HepG2 (cell line): ENCODE measurements around the gene ZMYND8. TPM values are rescaled to one million over a fixed set of nuclear protein-coding genes. Genes with fewer than 3 reads are reported as not detected.

Experiments
- ATF5 ChIP-seq: sonication (generic); formaldehyde crosslinking; IDR thresholded peaks from 2 replicates; pipeline ENCODE4 v1.4.0; 2020; ENCODE audit warnings: mild to moderate bottlenecking, low read depth, missing genetic modification reagents
- CBX5 ChIP-seq: sonication (generic); formaldehyde crosslinking; IDR thresholded peaks from 2 replicates; pipeline ENCODE4 v1.4.0; 2020; ENCODE audit warnings: missing genetic modification reagents, borderline replicate concordance
- HOXA7 ChIP-seq: sonication (generic); formaldehyde crosslinking; IDR thresholded peaks from 2 replicates; pipeline ENCODE4 v1.8.1; 2022; ENCODE audit warnings: mild to moderate bottlenecking, missing genetic modification reagents, moderate library complexity
- KLF11 ChIP-seq: IDR thresholded peaks from 2 replicates; pipeline ENCODE4 v1.6.1; 2016; ENCODE audit warnings: missing compliant biosample characterization
- KMT2B ChIP-seq: IDR thresholded peaks from 2 replicates; pipeline ENCODE4 v1.6.1; 2016; ENCODE audit warnings: missing genetic modification reagents, missing compliant biosample characterization
- MIER3 ChIP-seq: IDR thresholded peaks from 2 replicates; pipeline ENCODE4 v1.6.1; 2016; ENCODE audit warnings: missing compliant biosample characterization, borderline replicate concordance
- NKX3-1 ChIP-seq: sonication (generic); formaldehyde crosslinking; IDR thresholded peaks from 2 replicates; pipeline ENCODE4 v1.5.0; 2020; ENCODE audit warnings: missing genetic modification reagents
- PPARG ChIP-seq: conservative IDR thresholded peaks from 2 replicates; pipeline ENCODE4 v1.6.1; 2016; ENCODE audit warnings: missing biosample characterization, missing genetic modification reagents
- TRAFD1 ChIP-seq: sonication (generic); formaldehyde crosslinking; IDR thresholded peaks from 2 replicates; pipeline ENCODE4 v1.5.1; 2020; ENCODE audit warnings: missing genetic modification reagents, mild to moderate bottlenecking, borderline replicate concordance
- ZFP41 ChIP-seq: sonication (generic); formaldehyde crosslinking; IDR thresholded peaks from 2 replicates; pipeline ENCODE4 v1.4.0; 2020; ENCODE audit warnings: mild to moderate bottlenecking, missing genetic modification reagents, borderline replicate concordance
- ZNF10 ChIP-seq: sonication (generic); formaldehyde crosslinking; IDR thresholded peaks from 2 replicates; pipeline ENCODE4 v1.4.0; 2020; ENCODE audit warnings: mild to moderate bottlenecking, low read depth, missing genetic modification reagents, borderline replicate concordance
- ZNF296 ChIP-seq: sonication (generic); formaldehyde crosslinking; conservative IDR thresholded peaks from 2 replicates; pipeline ENCODE4 v1.5.0; 2020; ENCODE audit warnings: mild to moderate bottlenecking, missing genetic modification reagents
- ZNF367 ChIP-seq: sonication (generic); formaldehyde crosslinking; IDR thresholded peaks from 2 replicates; pipeline ENCODE4 v1.4.0; 2020; ENCODE audit warnings: missing genetic modification reagents, borderline replicate concordance
- ZNF441 ChIP-seq: sonication (generic); formaldehyde crosslinking; IDR thresholded peaks from 2 replicates; pipeline ENCODE4 v1.7.0; 2021; ENCODE audit warnings: missing genetic modification reagents, borderline replicate concordance
- ZNF468 ChIP-seq: sonication (generic); formaldehyde crosslinking; IDR thresholded peaks from 2 replicates; pipeline ENCODE4 v1.8.0; 2022; ENCODE audit warnings: mild to moderate bottlenecking, moderate library complexity, missing genetic modification reagents
- ZNF792 ChIP-seq: IDR thresholded peaks from 2 replicates; pipeline ENCODE4 v1.6.1; 2016
- polyA plus RNA-seq, 8 experiments: library from polyadenylated mRNA; depleted of rRNA in 3 of 8; stranded (reverse) in 7 of 8; unstranded in 1 of 8; fragments of >200 nt; fragmentation: Illumina TruSeq in 4 of 8; extraction: Trizol in 4 of 8; gene quantifications; 2 replicates each; pipeline versions ENCODE4 v1.2.1 to v1.2.3, GENCODE V29; 2011 to 2016; ENCODE audit warnings: low read depth in 4 of 8, missing spikeins in 1 of 8, mixed read lengths in 1 of 8; ENCODE audit not compliant: insufficient read depth in 1 of 8
- total RNA-seq, 5 experiments: library from RNA; depleted of rRNA; stranded (reverse); fragments of >200 nt; fragmentation: Illumina TruSeq; extraction: Trizol; gene quantifications; 2 replicates each; pipeline ENCODE4 v1.2.3, GENCODE V29; 2016; ENCODE audit warnings: low read depth in 1 of 5
- TF ChIP-seq, protein P1 (sequence below): IDR thresholded peaks from 2 replicates; pipeline ENCODE4 v1.6.1; 2016; ENCODE audit warnings: mild to moderate bottlenecking
- TF ChIP-seq, protein P2 (sequence below): sonication (generic); formaldehyde crosslinking; IDR thresholded peaks from 2 replicates; pipeline ENCODE4 v1.4.0; 2020; ENCODE audit warnings: missing genetic modification reagents
- TF ChIP-seq, protein P3 (sequence below): sonication (generic); formaldehyde crosslinking; IDR thresholded peaks from 2 replicates; pipeline ENCODE4 v1.4.0; 2020; ENCODE audit warnings: mild to moderate bottlenecking, missing genetic modification reagents

ZMYND8 gene
- total and polyA plus RNA-seq, 2 of the 13 experiments (the other 11 are each of a cell fraction or from before 2014, with no cell fraction given): 53.9 to 84.7 TPM

- TF ChIP-seq ZNF792 (CRISPR knock-in tag) (no peak; the same call in 1 of the 2 replicates), ZFP41 (0 out of 2 replicates have a peak, but pooled peaks have one; percentile 29), TRAFD1 (peak; percentile 69; the same call in 1 of the 2 replicates), KLF11 (CRISPR knock-in tag) (no peak; the same call in none of the 2 replicates), CBX5 (CRISPR knock-in tag) (peak; percentile 89), ZNF468 (no peak), NKX3-1 (CRISPR knock-in tag) (peak; percentile 94), ZNF441 (peak; percentile 62; the same call in 1 of the 2 replicates), ZNF296 (CRISPR knock-in tag) (peak; percentile 76), ZNF367 (CRISPR knock-in tag) (peak; percentile 88; the same call in 1 of the 2 replicates), HOXA7 (no peak), PPARG (CRISPR knock-in tag) (peak; percentile 72), ZNF10 (CRISPR knock-in tag) (no peak), MIER3 (CRISPR knock-in tag) (peak; percentile 59; the same call in 1 of the 2 replicates), KMT2B (peak; percentile 77), ATF5 (CRISPR knock-in tag) (no peak)
- TF ChIP-seq, protein P1, sequence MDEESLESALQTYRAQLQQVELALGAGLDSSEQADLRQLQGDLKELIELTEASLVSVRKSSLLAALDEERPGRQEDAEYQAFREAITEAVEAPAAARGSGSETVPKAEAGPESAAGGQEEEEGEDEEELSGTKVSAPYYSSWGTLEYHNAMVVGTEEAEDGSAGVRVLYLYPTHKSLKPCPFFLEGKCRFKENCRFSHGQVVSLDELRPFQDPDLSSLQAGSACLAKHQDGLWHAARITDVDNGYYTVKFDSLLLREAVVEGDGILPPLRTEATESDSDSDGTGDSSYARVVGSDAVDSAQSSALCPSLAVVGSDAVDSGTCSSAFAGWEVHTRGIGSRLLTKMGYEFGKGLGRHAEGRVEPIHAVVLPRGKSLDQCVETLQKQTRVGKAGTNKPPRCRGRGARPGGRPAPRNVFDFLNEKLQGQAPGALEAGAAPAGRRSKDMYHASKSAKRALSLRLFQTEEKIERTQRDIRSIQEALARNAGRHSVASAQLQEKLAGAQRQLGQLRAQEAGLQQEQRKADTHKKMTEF: peak; percentile 93
- TF ChIP-seq, protein P2, sequence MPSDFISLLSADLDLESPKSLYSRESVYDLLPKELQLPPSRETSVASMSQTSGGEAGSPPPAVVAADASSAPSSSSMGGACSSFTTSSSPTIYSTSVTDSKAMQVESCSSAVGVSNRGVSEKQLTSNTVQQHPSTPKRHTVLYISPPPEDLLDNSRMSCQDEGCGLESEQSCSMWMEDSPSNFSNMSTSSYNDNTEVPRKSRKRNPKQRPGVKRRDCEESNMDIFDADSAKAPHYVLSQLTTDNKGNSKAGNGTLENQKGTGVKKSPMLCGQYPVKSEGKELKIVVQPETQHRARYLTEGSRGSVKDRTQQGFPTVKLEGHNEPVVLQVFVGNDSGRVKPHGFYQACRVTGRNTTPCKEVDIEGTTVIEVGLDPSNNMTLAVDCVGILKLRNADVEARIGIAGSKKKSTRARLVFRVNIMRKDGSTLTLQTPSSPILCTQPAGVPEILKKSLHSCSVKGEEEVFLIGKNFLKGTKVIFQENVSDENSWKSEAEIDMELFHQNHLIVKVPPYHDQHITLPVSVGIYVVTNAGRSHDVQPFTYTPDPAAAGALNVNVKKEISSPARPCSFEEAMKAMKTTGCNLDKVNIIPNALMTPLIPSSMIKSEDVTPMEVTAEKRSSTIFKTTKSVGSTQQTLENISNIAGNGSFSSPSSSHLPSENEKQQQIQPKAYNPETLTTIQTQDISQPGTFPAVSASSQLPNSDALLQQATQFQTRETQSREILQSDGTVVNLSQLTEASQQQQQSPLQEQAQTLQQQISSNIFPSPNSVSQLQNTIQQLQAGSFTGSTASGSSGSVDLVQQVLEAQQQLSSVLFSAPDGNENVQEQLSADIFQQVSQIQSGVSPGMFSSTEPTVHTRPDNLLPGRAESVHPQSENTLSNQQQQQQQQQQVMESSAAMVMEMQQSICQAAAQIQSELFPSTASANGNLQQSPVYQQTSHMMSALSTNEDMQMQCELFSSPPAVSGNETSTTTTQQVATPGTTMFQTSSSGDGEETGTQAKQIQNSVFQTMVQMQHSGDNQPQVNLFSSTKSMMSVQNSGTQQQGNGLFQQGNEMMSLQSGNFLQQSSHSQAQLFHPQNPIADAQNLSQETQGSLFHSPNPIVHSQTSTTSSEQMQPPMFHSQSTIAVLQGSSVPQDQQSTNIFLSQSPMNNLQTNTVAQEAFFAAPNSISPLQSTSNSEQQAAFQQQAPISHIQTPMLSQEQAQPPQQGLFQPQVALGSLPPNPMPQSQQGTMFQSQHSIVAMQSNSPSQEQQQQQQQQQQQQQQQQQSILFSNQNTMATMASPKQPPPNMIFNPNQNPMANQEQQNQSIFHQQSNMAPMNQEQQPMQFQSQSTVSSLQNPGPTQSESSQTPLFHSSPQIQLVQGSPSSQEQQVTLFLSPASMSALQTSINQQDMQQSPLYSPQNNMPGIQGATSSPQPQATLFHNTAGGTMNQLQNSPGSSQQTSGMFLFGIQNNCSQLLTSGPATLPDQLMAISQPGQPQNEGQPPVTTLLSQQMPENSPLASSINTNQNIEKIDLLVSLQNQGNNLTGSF (CRISPR knock-in tag): peak; percentile 76
- TF ChIP-seq, protein P3, sequence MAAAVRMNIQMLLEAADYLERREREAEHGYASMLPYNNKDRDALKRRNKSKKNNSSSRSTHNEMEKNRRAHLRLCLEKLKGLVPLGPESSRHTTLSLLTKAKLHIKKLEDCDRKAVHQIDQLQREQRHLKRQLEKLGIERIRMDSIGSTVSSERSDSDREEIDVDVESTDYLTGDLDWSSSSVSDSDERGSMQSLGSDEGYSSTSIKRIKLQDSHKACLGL (CRISPR knock-in tag): peak; percentile 63
Observed at GRCh38 chr20:47360297-47361056, 4.0 kb upstream of the ZMYND8 start (continued).
